ENCODE results near the gene MVK. TPM values are rescaled to one million over a fixed set of nuclear protein-coding genes. Genes with fewer than 3 reads are reported as not detected.

MVK gene
- total and polyA plus RNA-seq, 2 experiments from 2014 or later, result 16.7 to 40.1 TPM

DNA sequence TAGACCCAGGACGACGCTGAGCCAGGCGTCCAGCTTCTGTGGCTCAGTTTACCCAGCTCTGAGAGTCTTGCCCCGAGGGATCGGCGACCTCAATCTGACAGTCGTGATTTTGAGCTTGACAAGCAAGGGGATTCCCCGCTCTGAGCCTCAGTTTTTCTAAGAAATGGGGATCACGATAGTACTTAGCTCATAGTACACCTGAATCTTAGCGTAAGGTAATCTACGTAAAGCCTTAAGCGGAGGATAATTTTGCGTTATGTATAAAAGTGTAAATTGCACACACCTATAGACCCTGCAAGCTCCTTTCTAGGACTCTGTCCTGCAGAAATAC is 285 bp downstream of the MVK start (continued):
- TF ChIP-seq, protein P1, sequence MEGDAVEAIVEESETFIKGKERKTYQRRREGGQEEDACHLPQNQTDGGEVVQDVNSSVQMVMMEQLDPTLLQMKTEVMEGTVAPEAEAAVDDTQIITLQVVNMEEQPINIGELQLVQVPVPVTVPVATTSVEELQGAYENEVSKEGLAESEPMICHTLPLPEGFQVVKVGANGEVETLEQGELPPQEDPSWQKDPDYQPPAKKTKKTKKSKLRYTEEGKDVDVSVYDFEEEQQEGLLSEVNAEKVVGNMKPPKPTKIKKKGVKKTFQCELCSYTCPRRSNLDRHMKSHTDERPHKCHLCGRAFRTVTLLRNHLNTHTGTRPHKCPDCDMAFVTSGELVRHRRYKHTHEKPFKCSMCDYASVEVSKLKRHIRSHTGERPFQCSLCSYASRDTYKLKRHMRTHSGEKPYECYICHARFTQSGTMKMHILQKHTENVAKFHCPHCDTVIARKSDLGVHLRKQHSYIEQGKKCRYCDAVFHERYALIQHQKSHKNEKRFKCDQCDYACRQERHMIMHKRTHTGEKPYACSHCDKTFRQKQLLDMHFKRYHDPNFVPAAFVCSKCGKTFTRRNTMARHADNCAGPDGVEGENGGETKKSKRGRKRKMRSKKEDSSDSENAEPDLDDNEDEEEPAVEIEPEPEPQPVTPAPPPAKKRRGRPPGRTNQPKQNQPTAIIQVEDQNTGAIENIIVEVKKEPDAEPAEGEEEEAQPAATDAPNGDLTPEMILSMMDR (conservative IDR thresholded peaks at IDR 0.05; ENCODE audit: low read depth in 2 of 2), result no peak
- TF ChIP-seq NANOG (IDR thresholded peaks at IDR 0.05; ENCODE audit: borderline replicate concordance), result no peak

DNA sequence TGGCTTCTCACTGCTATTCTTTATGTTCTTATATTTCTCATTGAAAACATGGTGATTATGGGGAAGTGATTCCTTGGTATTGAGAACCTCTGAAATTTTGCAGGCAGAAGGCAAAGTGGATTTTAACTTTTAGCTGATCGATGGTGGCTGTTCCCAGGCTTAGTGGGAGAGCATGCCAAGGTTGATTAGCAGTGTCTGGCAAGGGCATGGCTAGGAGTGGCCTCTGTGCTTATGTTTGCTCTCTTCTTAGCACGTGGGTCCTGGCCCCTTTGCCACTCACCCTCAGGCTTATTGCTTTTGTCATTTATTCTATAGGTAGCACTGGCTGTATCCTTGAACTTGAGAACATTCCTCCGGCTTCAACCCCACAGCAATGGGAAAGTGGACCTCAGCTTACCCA is 2.1 kb downstream of the MVK start:
- no peak overlapping the region for H3K27ac Mint-ChIP-seq
- no peak overlapping the region for H3K4me3 Mint-ChIP-seq
- TF ChIP-seq, protein P1 (conservative IDR thresholded peaks at IDR 0.05; ENCODE audit: low read depth in 2 of 2), result no peak
- TF ChIP-seq, protein P2, sequence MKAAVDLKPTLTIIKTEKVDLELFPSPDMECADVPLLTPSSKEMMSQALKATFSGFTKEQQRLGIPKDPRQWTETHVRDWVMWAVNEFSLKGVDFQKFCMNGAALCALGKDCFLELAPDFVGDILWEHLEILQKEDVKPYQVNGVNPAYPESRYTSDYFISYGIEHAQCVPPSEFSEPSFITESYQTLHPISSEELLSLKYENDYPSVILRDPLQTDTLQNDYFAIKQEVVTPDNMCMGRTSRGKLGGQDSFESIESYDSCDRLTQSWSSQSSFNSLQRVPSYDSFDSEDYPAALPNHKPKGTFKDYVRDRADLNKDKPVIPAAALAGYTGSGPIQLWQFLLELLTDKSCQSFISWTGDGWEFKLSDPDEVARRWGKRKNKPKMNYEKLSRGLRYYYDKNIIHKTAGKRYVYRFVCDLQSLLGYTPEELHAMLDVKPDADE (IDR thresholded peaks at IDR 0.05), result no peak
- TF ChIP-seq STAT1 (IDR thresholded peaks at IDR 0.05; ENCODE audit: unreplicated experiment) (no peak), POLR2AphosphoS5 (IDR thresholded peaks at IDR 0.05; ENCODE audit: low read depth) (no peak), ZNF331 (CRISPR knock-in tag; IDR thresholded peaks at IDR 0.05; ENCODE audit: low read depth) (no peak), ZNF114 (CRISPR knock-in tag; IDR thresholded peaks at IDR 0.05) (no peak), EZH2phosphoT487 (IDR thresholded peaks at IDR 0.05; ENCODE audit: unreplicated experiment) (no peak), EZH2 (IDR thresholded peaks at IDR 0.05; ENCODE audit: low read depth, unreplicated experiment) (no peak)
- TF ChIP-seq, protein P3, sequence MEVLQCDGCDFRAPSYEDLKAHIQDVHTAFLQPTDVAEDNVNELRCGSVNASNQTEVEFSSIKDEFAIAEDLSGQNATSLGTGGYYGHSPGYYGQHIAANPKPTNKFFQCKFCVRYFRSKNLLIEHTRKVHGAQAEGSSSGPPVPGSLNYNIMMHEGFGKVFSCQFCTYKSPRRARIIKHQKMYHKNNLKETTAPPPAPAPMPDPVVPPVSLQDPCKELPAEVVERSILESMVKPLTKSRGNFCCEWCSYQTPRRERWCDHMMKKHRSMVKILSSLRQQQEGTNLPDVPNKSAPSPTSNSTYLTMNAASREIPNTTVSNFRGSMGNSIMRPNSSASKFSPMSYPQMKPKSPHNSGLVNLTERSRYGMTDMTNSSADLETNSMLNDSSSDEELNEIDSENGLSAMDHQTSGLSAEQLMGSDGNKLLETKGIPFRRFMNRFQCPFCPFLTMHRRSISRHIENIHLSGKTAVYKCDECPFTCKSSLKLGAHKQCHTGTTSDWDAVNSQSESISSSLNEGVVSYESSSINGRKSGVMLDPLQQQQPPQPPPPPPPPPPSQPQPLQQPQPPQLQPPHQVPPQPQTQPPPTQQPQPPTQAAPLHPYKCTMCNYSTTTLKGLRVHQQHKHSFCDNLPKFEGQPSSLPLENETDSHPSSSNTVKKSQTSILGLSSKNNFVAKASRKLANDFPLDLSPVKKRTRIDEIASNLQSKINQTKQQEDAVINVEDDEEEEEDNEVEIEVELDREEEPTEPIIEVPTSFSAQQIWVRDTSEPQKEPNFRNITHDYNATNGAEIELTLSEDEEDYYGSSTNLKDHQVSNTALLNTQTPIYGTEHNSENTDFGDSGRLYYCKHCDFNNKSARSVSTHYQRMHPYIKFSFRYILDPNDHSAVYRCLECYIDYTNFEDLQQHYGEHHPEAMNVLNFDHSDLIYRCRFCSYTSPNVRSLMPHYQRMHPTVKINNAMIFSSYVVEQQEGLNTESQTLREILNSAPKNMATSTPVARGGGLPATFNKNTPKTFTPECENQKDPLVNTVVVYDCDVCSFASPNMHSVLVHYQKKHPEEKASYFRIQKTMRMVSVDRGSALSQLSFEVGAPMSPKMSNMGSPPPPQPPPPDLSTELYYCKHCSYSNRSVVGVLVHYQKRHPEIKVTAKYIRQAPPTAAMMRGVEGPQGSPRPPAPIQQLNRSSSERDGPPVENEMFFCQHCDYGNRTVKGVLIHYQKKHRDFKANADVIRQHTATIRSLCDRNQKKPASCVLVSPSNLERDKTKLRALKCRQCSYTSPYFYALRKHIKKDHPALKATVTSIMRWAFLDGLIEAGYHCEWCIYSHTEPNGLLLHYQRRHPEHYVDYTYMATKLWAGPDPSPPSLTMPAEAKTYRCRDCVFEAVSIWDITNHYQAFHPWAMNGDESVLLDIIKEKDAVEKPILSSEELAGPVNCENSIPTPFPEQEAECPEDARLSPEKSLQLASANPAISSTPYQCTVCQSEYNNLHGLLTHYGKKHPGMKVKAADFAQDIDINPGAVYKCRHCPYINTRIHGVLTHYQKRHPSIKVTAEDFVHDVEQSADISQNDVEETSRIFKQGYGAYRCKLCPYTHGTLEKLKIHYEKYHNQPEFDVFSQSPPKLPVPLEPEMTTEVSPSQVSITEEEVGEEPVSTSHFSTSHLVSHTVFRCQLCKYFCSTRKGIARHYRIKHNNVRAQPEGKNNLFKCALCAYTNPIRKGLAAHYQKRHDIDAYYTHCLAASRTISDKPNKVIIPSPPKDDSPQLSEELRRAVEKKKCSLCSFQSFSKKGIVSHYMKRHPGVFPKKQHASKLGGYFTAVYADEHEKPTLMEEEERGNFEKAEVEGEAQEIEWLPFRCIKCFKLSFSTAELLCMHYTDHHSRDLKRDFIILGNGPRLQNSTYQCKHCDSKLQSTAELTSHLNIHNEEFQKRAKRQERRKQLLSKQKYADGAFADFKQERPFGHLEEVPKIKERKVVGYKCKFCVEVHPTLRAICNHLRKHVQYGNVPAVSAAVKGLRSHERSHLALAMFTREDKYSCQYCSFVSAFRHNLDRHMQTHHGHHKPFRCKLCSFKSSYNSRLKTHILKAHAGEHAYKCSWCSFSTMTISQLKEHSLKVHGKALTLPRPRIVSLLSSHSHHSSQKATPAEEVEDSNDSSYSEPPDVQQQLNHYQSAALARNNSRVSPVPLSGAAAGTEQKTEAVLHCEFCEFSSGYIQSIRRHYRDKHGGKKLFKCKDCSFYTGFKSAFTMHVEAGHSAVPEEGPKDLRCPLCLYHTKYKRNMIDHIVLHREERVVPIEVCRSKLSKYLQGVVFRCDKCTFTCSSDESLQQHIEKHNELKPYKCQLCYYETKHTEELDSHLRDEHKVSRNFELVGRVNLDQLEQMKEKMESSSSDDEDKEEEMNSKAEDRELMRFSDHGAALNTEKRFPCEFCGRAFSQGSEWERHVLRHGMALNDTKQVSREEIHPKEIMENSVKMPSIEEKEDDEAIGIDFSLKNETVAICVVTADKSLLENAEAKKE (CRISPR knock-in tag; IDR thresholded peaks at IDR 0.05), result no peak
- TF ChIP-seq, protein P4, sequence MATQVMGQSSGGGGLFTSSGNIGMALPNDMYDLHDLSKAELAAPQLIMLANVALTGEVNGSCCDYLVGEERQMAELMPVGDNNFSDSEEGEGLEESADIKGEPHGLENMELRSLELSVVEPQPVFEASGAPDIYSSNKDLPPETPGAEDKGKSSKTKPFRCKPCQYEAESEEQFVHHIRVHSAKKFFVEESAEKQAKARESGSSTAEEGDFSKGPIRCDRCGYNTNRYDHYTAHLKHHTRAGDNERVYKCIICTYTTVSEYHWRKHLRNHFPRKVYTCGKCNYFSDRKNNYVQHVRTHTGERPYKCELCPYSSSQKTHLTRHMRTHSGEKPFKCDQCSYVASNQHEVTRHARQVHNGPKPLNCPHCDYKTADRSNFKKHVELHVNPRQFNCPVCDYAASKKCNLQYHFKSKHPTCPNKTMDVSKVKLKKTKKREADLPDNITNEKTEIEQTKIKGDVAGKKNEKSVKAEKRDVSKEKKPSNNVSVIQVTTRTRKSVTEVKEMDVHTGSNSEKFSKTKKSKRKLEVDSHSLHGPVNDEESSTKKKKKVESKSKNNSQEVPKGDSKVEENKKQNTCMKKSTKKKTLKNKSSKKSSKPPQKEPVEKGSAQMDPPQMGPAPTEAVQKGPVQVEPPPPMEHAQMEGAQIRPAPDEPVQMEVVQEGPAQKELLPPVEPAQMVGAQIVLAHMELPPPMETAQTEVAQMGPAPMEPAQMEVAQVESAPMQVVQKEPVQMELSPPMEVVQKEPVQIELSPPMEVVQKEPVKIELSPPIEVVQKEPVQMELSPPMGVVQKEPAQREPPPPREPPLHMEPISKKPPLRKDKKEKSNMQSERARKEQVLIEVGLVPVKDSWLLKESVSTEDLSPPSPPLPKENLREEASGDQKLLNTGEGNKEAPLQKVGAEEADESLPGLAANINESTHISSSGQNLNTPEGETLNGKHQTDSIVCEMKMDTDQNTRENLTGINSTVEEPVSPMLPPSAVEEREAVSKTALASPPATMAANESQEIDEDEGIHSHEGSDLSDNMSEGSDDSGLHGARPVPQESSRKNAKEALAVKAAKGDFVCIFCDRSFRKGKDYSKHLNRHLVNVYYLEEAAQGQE (IDR thresholded peaks at IDR 0.05; ENCODE audit: unreplicated experiment), result no peak

More for the DNA sequence above, 2.1 kb downstream of the MVK start:
- H2AFZ ChIP-seq, result no peak overlapping the region
- DNase-seq (ENCODE audit: low spot score) (no peak), ATAC-seq (no peak)
- no peaks in the 10 kb centered on the region for H3K27me3 ChIP-seq (ENCODE audit: insufficient read depth)
- Mint-ChIP-seq H3K9me3 (no peaks in the 10 kb centered on the region), H3K36me3 (ENCODE audit: low read depth) (peaks cover 42% of the 10 kb centered on the region), H3K27me3 (ENCODE audit: insufficient read depth, low read depth, poor library complexity) (peaks cover 13% of the 10 kb centered on the region), H3K4me1 (peaks cover 16% of the 10 kb centered on the region)
- peaks cover 14% of the 10 kb centered on the region; the same call in 1 of the 2 replicates for H3K4me1 ChIP-seq (ENCODE audit: insufficient read depth)
- peaks cover 5% of the 10 kb centered on the region; the same call in 1 of the 2 replicates for H3K9me2 ChIP-seq (ENCODE audit: insufficient read depth)
- peaks cover 21% of the 10 kb centered on the region for H3K36me3 ChIP-seq (ENCODE audit: insufficient read depth)
- H3K4me2 ChIP-seq, result no peak overlapping the region
- no peaks in the 10 kb centered on the region for H4K20me1 ChIP-seq (replicated peaks; ENCODE audit: insufficient read depth)
- no peak overlapping the region for H3K27ac ChIP-seq (ENCODE audit: low read depth)
- H3F3A ChIP-seq (replicated peaks; ENCODE audit: low read depth), result no peaks in the 10 kb centered on the region
- H3K79me2 ChIP-seq (replicated peaks; ENCODE audit: insufficient read depth), result peaks cover 25% of the 10 kb centered on the region
- no peak overlapping the region for H3K4me3 ChIP-seq
